ENCODE measurements around the gene FUCA1.

The FUCA1 gene

DNA sequence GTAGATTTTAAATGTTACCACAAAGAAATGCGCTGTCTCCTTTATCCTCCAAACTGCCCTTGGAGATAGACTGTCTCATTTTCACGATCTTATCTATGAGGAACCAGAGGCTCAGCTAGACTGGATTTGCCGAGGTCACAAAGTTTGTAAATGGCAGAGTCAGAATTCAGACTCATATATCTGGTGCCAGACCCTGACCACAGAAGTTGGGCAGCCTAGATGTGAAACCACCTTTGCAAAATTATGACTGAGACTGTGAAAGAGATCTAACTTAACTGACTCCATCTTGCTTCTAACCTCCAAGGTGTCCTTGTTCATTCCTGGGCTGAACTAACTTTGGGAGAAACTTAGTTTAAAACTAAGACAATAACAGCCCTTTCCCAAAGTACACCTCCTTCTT lies 31.0 kb upstream of the FUCA1 start:
- TF ChIP-seq, protein P1, sequence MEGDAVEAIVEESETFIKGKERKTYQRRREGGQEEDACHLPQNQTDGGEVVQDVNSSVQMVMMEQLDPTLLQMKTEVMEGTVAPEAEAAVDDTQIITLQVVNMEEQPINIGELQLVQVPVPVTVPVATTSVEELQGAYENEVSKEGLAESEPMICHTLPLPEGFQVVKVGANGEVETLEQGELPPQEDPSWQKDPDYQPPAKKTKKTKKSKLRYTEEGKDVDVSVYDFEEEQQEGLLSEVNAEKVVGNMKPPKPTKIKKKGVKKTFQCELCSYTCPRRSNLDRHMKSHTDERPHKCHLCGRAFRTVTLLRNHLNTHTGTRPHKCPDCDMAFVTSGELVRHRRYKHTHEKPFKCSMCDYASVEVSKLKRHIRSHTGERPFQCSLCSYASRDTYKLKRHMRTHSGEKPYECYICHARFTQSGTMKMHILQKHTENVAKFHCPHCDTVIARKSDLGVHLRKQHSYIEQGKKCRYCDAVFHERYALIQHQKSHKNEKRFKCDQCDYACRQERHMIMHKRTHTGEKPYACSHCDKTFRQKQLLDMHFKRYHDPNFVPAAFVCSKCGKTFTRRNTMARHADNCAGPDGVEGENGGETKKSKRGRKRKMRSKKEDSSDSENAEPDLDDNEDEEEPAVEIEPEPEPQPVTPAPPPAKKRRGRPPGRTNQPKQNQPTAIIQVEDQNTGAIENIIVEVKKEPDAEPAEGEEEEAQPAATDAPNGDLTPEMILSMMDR (IDR thresholded peaks at IDR 0.05; ENCODE audit: insufficient read depth, low read length, poor library complexity, severe bottlenecking), result no peak
- no peak for DNase-seq (ENCODE audit: extremely low read depth, insufficient read length)

DNA sequence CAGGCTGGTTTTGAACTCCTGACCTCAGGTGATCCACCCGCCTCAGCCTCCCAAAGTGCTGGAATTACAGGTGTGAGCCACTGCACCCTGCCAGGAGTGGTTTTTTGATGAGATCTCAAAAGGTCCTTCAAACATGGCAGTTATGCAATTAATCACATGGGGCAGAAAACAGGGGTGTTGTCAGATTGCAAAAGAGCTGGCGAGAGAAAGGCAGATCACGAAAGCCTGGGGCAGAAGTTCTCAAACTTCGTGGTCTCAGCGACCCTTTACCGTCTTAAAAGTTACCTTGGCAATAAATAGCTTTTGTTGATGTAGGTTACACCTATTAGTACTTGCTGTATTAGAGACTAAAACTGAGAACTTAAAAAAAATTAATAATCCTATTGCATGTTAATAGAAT lies 29.0 kb upstream of the FUCA1 start:
- Histone ChIP-seq H3K36me3 (ENCODE audit: control insufficient read depth, insufficient read depth, low read length) (peaks cover 5% of the 10 kb centered on the region), H3K27me3 (replicated peaks; ENCODE audit: control insufficient read depth, insufficient read depth, low read length) (no peaks in the 10 kb centered on the region), H3K4me3 (replicated peaks; ENCODE audit: low read depth, low read length) (no peak overlapping the region)
- TF ChIP-seq, protein P1 (IDR thresholded peaks at IDR 0.05; ENCODE audit: insufficient read depth, low read length, poor library complexity, severe bottlenecking), result no peak
- DNase-seq (ENCODE audit: extremely low read depth, insufficient read length), result no peak

More for the DNA sequence above, 31.0 kb upstream of the FUCA1 start:
- no peaks in the 10 kb centered on the region for H3K27me3 ChIP-seq (replicated peaks; ENCODE audit: control insufficient read depth, insufficient read depth, low read length)
- peaks cover 9% of the 10 kb centered on the region for H3K36me3 ChIP-seq (ENCODE audit: control insufficient read depth, insufficient read depth, low read length)
- H3K4me3 ChIP-seq (replicated peaks; ENCODE audit: low read depth, low read length), result no peak overlapping the region

DNA sequence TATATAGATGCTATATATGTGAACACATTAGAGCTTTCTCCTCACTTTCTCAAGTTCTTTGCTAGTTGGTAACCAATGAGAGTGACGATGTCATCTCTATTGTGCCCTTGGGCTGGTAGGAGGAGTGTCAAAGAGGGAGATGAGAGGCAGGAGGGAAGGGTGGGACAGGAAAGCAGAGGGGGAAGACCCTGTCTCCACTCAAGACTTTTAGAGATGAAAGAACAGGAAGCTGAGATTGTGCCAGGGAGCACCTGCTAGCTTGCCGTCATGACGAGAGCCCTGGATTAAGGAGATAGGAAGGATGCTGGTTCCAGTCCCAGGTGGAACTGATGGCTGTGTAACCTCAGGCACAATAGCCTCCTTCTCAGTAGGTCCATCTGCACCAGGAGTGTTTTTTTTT lies 28.4 kb upstream of the FUCA1 start:
- no peak overlapping the region for H3K4me3 ChIP-seq (replicated peaks; ENCODE audit: low read depth, low read length)
- TF ChIP-seq, protein P1 (IDR thresholded peaks at IDR 0.05; ENCODE audit: insufficient read depth, low read length, poor library complexity, severe bottlenecking), result no peak
- peaks cover 5% of the 10 kb centered on the region; the same call in 1 of the 2 replicates for H3K36me3 ChIP-seq (ENCODE audit: control insufficient read depth, insufficient read depth, low read length)
- DNase-seq (ENCODE audit: extremely low read depth, insufficient read length), result no peak
- no peaks in the 10 kb centered on the region for H3K27me3 ChIP-seq (replicated peaks; ENCODE audit: control insufficient read depth, insufficient read depth, low read length)

DNA sequence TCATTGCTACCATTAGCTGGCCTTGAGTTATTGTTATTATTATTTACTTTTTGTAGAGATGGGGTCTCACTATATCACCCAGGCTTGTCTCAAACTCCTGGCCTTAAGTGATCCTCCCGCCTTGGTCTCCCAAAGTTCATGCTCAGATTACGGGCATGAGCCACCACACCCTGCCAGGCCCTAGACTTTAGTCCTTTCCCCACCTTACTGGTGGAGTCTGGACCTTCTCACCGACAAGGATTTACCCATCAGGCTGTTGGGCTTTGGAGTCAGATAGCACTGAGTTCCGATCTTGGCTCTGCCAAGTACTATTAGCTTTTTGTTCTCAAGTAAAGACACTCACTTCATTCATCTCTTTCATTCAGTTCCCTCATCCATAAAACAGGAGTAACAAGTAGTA lies 27.9 kb upstream of the FUCA1 start:
- TF ChIP-seq, protein P1 (IDR thresholded peaks at IDR 0.05; ENCODE audit: insufficient read depth, low read length, poor library complexity, severe bottlenecking), result no peak
- DNase-seq (ENCODE audit: extremely low read depth, insufficient read length), result no peak

DNA sequence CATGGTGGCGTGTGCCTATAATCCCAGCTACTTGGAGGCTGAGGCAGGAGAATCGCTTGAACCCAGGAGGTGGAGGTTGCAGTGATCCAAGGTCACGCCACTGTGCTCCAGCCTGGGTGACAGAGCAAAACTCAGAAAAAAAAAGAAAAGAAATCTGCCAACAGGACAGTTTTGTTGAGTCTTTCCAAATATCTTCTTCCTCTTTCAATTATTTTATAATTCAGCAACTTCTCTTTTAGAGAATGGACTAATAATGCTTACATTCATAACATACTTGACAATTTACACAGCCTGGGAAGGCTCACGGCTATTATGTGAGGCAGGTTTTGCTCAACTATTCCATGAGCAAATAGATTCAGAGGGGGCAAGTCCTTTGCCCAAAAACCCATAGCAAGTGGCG lies 27.0 kb upstream of the FUCA1 start:
- Histone ChIP-seq H3K36me3 (ENCODE audit: control insufficient read depth, insufficient read depth, low read length) (no peaks in the 10 kb centered on the region; the same call in 1 of the 2 replicates), H3K4me3 (replicated peaks; ENCODE audit: low read depth, low read length) (no peak overlapping the region), H3K27me3 (replicated peaks; ENCODE audit: control insufficient read depth, insufficient read depth, low read length) (no peaks in the 10 kb centered on the region)
- TF ChIP-seq, protein P1 (IDR thresholded peaks at IDR 0.05; ENCODE audit: insufficient read depth, low read length, poor library complexity, severe bottlenecking), result no peak
- no peak for DNase-seq (ENCODE audit: extremely low read depth, insufficient read length)

More for the DNA sequence above, 27.9 kb upstream of the FUCA1 start:
- no peak overlapping the region for H3K4me3 ChIP-seq (replicated peaks; ENCODE audit: low read depth, low read length)
- H3K27me3 ChIP-seq (replicated peaks; ENCODE audit: control insufficient read depth, insufficient read depth, low read length), result no peaks in the 10 kb centered on the region
- H3K36me3 ChIP-seq (ENCODE audit: control insufficient read depth, insufficient read depth, low read length), result peaks cover 1% of the 10 kb centered on the region; the same call in 1 of the 2 replicates

DNA sequence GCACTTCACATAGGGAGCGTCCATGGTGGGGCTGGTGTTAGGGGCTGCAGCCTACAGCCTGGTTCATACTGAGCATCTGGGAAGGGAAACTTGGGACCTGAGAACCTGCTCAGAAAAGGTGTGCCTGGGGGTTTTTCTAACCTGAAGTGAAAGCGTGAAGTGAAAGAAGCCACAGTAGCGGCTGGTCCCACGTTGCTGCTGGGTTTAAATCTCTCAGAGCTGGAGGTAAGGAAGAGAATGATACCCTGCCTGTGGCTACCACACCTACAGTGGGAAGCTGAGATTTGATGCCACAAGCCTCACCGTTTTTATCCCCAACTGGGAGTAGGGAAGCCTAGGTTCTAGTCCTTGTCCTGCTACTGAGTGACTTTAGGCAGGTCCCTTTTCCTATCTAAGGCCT lies 21.0 kb upstream of the FUCA1 start:
- TF ChIP-seq, protein P1 (IDR thresholded peaks at IDR 0.05; ENCODE audit: insufficient read depth, low read length, poor library complexity, severe bottlenecking), result no peak
- H3K4me3 ChIP-seq (replicated peaks; ENCODE audit: low read depth, low read length), result no peak overlapping the region; the same call in 1 of the 2 replicates
- H3K36me3 ChIP-seq (ENCODE audit: control insufficient read depth, insufficient read depth, low read length), result no peaks in the 10 kb centered on the region; the same call in 1 of the 2 replicates
- peak; percentile 55 for DNase-seq (ENCODE audit: extremely low read depth, insufficient read length)
- no peaks in the 10 kb centered on the region for H3K27me3 ChIP-seq (replicated peaks; ENCODE audit: control insufficient read depth, insufficient read depth, low read length)
